Posterior vena cava (tissue), 2 donors: ENCODE results near the gene SLC66A2. TPM values are rescaled to one million over a fixed set of nuclear protein-coding genes. Genes with fewer than 3 reads are reported as not detected.
A peak's percentile ranks its signal among the peaks of the same experiment; 100 is the strongest.

Source experiments
- DNase-seq: peaks from one replicate; pipeline ENCODE4 v3.0.0-alpha.2; 2020; ENCODE audit warnings: low spot score
- intact Hi-C, 2 donors: fragments of 100-400 bp; cut with DNase I; formaldehyde crosslinking; loops; one replicate each; pipeline versions ENCODE4 v1.14.1 to v1.14.2; 2022 to 2023
- total RNA-seq, 2 donors: library from RNA; stranded (reverse); fragmentation: NEBNext Ultra II Directional; extraction: Animal tissue kit (Norgen Biotek cat#: 25700); gene quantifications; one replicate each; pipeline ENCODE4 v1.2.1, GENCODE V29; 2021
- donor health status: DM: yes; HTN: yes; CAD: no.
- donor health status: DM: yes; HTN: yes; CAD: no.

SLC66A2 gene
- total RNA-seq, 2 donors from 2014 or later: 32.0 to 36.8 TPM

DNA sequence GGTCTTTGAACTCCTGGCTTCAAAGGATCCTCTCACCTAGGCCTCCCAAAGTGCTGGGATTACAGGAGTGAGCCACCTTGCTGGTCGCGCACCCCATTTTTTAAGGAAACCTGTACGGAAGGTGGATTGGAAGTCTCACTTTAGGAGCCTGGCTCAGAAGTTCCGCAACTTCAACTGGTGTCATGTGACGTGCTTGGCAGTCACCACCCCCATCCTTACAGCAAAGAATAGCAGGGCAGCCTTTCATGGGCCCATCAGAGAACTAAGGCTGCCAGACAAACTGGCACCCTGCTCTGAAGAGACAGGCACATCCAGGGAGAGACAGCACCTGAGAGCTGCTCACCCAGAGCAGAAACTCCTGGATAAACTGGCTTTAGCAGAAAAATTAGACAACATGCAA lies 3.3 kb upstream of the SLC66A2 start:
- peak; percentile 58 for DNase-seq
- intact Hi-C loops: loop anchor here in 1 of 2 donors (10.0 kb wide), 1 partner anchor 80 kb away; the partner anchor contains the start of gene RBFA

DNA sequence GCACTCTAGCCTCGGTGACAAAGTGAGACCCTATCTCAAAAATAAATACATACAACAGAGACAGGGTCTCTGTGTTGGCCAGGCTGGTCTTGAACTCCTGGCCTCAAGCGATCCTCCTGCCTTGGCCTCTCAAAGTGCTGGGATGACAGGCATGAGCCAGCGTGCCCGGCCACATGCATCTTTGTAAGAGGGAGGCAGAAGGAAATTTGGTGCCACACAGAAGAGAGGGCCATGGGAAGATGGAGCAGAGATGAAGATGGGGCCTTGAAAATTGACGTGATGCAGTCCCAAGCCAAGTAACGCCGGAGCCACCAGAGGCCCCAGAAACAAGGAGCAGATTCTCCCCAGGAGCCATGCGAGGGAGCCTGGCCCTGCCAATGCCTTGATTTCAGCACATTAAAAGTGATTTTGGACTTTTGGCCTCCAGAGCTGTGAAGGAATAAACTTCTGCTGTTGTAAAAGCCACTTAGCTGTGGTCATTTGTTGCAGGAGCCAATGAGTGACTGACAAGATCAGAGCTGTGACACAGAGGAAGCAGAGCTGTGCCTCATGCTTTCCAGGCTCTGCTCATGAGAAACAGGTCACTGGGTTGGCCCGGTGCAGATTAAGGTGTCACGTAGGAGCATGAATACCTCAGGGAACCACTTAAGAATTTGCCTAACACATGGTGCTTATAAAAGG lies 2.7 kb upstream of the SLC66A2 start:
- DNase-seq: peak; percentile 78
- intact Hi-C loops: loop anchor here in 1 of 2 donors (10.0 kb wide), 1 partner anchor 81 kb away; the partner anchor contains the start of gene RBFA

DNA sequence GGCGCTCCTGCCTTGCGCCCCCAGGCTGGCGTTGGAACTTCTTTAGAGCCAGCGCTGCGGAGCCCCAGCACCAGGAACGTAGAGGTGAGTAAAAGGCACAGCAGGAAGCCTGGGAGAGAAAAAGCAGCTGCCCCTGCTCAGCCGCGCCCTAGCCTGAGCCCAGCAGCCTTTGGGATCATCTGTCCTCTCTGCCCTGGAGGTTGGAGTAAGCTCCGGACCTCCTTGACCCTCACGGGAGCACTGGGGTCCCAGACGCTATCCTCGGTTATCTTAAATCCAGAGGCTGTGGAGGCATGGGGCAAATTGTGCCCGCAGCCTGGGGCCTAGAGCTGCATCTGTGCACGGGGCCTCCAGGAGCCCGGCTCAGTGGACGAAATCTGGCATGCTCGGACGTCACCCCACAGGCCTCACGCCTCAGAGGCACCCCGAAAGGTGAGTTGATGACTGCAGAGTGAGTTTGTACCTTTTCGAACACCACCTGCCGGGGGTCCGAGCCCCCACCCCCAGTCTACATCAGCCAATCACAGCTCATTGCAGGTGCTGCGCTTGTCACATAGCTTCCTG lies 1.6 kb upstream of the SLC66A2 start:
- intact Hi-C loops: loop anchor here in 1 of 2 donors (10.0 kb wide), 1 partner anchor 82 kb away; the partner anchor contains the start of gene RBFA
- DNase-seq: peak; percentile 70

DNA sequence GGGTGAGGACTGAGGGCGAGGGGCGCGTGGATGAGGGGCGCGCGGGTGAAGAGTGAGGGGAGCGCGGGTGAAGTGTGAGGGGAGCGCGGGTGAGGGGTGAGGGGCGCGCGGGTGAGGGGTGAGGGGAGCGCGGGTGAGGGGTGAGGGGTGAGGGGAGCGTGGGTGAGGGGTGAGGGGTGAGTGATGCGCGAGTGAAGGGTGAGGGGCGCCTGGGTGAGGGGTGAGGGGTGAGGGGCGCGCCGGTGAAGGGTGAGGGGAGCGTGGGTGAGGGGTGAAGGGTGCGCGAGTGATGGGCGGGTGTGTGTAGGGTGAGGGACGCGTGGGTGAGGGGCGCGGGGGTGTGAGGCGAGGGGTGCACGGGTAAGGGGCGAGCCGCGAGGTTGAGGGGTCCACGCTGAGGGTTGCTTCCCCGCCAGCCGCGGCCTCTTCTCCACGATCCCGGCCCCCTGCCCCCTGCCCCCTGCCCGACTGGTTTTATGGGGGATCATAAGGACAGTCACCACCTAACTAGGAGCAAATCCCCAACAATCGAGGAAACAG lies 1.1 kb upstream of the SLC66A2 start:
- DNase-seq: peak; percentile 59
- intact Hi-C loops: loop anchor here in 1 of 2 donors (10.0 kb wide), 1 partner anchor 82 kb away; the partner anchor contains the start of gene RBFA

DNA sequence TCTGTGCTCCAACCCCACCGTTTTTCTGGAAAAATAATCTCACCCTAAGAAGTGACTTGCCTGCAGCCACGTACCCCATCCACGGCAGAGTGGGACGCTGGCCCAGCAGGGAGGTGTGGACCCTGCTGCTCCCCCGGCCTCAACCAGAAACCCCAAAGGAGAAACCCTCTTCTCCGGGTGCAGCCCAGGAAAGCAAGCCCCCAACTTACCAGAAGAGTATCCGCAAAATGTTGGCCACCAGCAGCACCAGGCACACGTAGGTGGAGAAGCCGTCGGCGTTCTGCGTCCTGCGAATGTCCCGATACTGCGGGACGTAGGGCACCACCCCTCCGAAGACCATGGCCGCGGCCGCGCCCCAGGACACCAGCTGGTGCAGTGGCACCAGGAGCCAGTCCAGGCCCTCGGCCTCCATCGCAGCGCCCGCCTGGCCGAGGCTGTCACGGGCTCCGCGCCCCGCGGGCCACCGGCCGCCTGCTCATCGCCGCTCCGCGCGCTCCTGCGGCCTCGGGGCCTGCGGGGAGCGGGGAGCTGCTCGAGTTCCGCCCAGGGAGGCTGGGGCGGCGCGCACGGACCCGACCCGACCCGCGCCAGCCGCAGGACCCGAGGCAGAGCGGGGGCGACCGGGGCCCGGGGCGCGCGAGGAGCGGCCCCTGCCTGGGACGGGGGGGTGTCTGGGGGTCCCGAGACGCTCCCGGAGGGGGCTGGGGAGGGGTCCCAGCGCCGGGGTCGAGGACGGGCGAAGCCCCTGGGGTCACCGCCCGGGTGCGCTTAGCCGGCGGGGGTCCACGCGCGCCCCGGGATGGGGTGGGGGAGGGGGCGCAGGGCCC lies 725 bp downstream of the SLC66A2 start:
- peak; percentile 84 for DNase-seq
- intact Hi-C loops: loop anchor here in 1 of 2 donors (10.0 kb wide), 1 partner anchor 84 kb away; the partner anchor contains the start of gene RBFA

DNA sequence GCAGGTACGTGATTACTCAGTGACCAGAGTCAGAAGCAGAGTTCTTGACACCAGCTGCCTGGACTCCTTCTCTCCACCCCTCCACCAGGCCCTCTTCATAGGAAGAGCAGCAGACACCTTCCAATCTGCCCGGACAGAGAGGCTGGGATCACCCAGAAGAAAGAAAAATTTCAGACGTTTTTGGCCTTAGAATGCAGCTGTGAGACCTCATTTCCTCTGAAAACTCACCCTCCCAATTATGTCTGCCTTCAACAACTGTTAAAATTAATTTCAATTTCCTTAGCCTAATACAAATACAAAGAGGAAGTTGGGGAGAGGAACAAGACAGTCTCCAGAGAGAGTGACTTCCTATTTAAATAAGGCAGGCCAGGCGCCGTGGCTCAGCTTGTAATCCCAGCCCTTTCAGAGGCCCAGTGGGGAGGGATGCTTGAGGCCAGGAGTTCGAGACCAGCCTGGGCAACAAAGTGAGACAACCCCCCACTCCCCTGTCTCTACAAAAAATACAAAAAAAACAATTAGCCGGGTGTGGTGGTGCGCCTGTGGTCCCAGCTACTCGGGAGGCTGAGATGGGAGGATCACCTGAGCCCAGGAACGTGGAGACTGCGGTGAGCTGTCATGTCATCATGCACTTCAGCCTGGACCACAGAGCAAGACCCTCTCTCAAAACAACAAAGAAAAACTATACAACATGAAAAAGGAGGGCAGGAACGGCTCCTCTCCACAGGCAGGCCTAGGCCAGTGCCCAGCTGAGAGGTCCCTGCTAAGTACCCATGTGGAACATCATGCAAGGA lies 1.6 kb downstream of the SLC66A2 start:
- peak; percentile 85 for DNase-seq
- intact Hi-C loops: loop anchor here in 1 of 2 donors (10.0 kb wide), 1 partner anchor 85 kb away; the partner anchor contains the start of gene RBFA

DNA sequence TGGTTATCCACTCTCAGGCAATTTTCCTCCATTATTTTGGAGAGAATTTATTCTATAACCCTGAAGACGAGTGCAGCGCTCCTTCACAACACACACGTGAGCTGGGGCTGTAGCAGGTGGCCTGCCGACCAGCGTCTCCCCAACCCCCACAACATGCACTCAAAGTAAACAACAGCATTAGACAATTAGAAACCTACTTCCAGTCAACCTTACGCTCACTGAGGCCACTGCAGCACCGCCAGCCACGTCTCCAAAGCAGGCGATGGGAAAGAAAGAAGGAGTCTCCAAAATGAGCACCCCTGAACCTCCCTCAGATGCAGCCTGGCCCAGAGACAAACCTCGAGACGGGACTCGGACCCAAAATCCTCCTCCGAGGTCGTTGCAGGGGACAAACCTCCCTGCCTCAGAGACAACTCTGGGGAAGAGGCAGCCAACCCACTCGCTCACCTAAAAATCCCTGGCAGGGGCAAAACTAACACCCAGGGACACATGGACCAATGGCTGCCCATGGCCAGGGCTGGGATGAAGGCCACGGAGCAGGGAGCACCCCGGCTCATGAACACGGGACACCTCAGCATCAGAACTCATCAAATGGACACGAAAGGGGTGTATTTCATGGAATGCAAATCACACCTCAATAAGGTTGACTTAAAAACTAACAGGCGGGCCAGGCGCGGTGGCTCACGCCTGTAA lies 2.6 kb downstream of the SLC66A2 start:
- intact Hi-C loops: no loop called here
- DNase-seq: peak; percentile 36

DNA sequence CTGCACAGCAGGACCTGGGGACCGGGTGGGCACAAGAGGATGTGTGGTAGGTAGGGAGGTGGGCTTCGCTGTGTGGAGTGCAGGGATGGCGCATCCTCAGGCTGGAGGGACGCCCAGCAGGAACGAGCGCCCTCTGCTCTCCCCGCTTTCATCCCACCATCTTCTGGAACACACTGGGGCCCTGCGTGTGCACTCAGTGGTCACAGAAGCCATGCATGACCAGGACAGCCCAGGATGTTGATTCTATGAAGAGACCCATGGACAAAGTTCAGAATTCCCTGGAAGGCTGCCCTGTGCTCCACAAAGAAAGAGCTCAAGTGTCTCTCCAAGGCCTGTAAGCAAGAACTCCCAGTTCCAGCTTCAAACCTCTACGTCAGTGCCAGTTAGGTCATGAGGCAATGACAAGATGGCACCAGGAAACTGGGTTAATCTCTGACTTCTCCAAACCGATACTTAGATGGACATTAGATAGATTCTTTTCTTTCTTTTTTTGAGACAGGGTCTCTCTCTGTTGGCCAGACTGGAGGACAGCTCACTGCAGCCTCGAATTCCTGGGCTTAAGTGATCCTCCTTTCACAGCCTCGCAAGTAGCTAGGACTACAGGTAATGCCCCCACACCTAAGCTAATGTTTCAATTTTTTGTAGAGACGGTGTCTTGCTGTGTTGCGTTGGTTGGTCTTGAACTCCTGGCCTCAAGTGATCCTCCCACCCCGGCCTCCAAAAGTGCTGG lies 3.4 kb downstream of the SLC66A2 start:
- DNase-seq: peak; percentile 46
- intact Hi-C loops: no loop called here

DNA sequence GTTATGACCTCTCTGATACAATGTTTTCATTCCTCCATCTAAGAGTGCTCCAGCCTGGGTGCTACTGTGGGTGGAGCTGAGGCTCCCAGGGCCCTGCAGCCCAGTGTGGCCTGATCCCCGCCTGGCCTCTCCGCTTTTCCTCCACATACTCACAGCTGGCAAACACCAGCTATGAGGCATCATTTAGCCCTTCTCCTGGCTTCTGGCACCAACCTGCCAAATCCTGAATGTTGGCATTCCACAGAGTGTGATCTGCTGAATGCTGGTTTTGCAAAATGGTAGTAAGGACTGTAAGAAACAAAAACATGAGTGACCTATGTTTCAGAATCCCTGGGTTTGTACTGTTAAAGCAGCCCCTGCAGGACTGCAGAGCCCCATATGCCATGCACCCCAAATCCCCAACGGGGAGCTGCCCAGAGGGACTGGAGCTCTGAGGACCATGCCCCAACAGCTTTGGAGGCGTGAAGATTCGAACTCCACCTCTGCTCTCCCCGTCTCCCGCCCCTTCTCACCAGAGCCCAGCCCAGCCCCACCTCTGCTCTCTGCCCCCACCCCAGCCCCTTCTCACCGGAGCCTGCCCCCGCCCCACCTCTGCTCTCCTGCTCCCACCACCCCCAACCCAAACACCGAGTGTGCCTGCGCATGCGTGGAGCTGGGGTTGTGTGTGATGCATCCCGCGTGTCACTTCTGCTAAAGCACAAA lies 4.2 kb downstream of the SLC66A2 start:
- intact Hi-C loops: no loop called here
- DNase-seq: peak; percentile 70

DNA sequence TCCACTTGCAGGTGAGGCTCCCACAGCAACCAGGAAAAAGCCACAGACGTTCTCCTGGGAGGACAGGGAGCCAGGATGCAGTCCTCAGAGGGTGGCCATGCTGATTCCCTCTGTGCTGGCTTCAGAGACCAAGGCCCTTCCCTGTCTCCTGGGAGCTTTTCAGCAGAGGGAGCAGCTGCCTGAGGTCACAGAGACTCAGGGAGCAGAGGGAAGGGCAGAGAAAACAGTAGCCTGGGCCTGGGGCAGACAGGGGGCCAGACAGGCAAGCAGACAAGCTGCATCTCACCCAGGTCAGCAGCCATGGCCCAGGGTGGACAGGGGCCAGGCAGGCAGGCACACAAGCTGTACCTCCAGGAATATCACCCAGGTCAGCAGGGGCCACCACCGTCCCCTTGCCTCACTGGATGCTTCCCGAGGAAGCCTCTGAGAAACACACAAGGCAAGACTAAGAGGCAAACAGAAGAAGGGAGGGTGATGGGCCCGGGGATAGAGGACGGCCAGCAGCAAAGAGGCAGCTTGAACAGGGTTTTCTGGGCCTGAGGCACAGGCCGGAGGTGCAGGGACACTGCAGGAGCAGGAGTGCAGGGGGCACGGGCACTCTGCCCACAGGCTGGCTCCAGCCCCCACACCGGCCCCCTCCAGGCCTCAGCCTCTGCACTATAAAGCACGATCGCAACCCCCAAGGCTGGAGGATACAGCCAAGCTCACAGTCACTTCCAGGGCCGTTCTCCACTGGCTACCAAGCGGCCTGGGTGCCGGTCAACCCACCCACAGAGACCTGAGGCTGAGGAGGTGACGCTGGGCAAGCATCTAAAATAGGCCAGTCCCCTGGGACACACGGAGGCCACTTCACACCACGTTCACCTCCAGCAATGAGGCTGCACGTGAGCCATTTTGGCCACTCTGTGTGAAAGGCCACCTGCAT lies 6.1 kb downstream of the SLC66A2 start:
- DNase-seq: peak; percentile 59
- intact Hi-C loops: no loop called here

DNA sequence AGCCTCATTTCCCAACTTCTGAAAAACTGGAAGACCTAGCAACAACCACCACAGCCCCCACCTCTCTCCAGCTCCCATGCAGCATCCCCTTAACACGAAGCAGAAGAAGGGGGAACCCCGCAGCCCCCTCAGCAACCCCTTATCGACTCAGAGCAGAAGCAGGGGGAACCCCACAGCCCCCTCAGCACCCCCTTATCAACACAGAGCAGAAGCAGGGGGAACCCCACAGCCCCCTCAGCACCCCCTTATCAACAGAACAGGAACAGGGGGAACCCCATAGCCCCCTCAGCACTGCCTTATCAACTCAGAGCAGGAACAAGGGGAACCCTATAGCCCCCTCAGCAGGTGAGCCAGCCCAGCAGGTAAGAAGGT lies 6.7 kb downstream of the SLC66A2 start:
- peak; percentile 49 for DNase-seq
- intact Hi-C loops: no loop called here

DNA sequence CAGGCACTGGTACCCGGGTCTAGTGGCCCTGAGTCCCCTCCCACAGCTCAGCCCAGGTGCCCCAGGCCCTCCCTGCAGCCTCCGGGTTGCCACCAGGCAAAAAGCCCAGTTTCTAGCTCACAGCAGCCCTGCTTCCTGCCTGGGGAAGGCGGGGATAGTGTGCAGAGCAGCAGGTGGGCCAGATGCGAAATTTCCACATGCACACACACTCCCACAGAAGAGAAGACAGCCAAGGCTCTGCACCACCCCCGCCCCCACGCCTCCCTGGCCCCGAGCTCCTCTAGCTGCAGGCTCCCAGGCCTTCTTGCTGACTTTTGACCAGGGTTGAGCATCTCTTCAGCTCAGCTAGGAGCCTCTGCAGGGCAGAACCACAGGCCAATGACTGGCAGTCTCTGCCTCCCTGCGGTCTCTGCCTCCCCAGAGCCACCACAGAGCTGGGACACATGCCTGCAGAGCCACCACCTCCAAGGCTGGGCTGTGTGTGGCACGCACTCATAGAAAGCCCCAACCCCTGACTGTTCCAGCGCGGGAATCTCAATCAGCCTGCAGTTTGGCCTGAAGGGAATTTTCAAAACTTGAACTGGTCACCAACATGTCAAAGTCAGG lies 7.2 kb downstream of the SLC66A2 start:
- intact Hi-C loops: no loop called here
- no peak for DNase-seq

DNA sequence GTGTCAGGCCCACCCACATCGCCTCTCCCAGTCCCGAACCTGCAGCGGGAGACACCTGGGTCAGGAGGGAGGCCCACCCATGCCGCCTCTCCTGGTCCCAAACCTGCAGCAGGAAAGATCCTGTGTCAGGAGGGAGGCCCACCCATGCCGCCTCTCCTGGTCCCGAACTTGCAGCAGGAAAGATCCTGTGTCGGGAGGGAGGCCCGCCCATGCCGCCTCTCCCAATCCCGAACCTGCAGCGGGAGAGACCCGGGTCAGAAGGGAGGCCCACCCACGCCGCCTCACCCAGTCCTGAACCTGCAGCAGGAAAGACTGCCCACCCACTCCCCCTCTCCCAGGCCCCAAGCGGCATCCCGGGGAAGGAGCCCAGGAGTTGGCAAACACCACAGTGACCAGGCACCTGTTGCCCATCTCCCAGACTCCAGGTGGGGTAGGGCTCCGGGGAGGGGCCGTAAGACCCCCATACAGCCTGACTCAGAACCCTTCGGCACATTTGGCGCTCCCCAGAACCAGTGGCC lies 7.8 kb downstream of the SLC66A2 start:
- DNase-seq: no peak
- intact Hi-C loops: no loop called here

DNA sequence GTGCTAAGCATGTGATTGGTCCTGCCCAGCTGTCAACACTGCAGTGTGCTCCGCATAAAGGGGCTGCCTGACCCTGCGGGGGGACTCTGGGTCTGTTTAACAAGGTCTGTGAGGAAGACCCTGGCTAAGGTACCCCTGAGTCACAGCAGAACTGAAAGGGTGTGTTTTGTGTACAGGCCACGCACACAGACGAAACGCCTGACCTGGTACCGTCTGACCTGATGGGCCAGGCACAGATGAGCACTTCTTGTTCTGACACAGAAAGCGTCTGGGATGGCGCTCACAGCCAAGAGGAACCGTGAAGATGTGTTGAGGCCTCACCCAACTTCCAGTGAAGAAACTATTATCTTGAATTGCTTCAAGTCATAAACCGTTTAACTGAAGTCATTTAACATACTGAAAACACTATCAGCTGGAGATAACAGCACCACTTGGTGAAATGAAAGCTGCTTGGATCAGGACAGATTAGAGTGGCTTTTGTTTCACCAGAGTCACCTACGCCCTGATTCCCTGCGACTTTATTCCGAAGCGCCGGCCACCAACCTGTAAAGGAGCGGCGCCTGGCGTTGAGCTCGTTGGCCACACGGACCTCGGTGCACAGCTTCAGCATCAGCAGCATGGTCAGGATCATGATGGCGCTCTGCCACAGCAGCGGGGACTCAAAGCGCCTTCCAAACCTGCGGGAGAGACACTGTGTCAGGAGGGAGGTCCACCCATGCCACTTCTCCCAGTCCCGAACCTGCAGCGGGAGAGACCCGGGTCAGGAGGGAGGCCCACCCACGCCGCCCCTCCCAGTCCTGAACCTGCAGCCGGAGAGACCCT lies 8.5 kb downstream of the SLC66A2 start:
- intact Hi-C loops: no loop called here
- DNase-seq: no peak

DNA sequence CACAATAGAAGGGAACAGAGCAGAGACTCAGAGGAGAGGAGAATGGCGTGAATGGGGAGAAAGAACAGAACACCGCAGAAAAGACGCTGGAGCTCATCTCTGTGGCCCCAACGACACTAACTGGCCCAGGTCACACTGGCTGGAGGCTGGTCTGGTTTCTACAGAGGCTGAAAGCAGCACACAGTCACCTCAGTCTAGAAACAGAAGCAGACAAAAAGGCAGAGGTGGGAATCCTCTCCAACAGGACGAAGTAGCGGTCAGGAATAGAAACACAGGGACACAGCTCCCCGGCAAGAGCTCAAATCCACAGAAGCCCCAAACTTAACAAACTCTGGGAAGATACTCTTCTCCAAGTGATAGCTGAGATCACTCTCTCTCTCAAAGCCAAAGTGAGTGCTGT lies 9.2 kb downstream of the SLC66A2 start:
- intact Hi-C loops: no loop called here
- DNase-seq: no peak
